ENCODE data around the gene FGF9.

The FGF9 gene

DNA sequence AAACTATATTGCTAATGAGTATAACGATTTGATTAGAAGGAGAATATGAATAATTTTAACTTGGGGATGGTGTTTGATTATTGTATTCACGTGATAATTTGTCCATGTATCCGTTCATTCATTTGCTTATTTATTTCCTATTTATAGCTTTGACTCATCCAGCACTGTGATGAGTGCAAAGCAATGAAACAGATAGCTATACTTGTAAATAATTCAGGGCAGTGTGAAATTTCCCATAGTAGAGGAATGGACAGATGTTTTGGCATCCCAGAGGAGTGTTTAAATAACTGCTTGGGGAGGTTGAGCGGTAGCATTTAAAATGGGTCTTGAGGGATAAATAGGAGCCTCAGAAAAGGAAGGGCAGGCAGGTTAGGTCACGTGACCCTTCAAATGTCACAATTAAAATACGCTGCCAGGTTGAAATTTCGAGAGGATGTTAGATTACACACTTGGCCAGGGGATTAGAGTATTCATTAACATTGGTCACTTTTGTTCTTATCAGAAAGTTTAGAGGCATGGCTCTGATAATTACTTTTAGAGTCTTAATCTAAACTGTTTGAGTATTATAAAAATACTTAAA, 14.7 kb downstream of the FGF9 start:
- Mint-ChIP-seq H3K4me1 (ENCODE audit: low read depth) (peaks cover 10% of the 10 kb centered on the region), H3K4me3 (no peak overlapping the region), H3K36me3 (ENCODE audit: low read depth) (no peaks in the 10 kb centered on the region), H3K27ac (no peak overlapping the region), H3K27me3 (ENCODE audit: low read depth) (peaks cover 17% of the 10 kb centered on the region), H3K9me3 (no peaks in the 10 kb centered on the region)
- no peak for DNase-seq (ENCODE audit: low spot score)

DNA sequence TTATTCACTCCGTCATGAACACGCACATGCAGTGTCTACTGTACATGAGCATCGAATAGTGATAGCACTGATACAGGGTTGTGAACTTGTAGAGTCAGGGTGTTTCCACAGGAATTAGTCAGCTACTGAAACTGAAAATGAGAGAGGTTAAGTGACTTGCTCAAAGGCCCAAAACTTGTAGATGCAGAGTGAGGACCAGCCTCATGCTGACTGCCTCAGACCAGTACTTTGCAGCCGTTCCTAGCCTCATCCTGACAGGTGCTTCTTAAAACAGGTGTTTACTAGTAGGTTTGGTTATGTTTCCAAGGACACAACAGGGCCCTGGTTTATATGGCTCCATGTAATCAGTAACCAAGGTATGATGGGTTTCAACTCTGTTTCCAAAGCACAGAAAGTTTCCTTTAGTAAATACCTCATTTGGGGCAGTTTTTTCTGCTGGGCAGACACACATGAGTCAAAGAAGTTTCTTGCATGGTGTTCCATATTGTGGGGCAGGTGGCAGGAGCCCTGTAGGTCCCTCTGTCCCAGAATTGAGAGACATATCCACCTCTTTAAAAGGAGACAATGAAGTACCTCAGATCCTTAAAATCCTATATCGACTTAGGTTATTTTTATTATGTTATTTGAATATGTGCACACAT, 16.0 kb downstream of the FGF9 start:
- DNase-seq (ENCODE audit: low spot score) = peak; percentile 23
- no peak overlapping the region for H3K4me3 Mint-ChIP-seq
- no peak overlapping the region for H3K27ac Mint-ChIP-seq
- H3K9me3 Mint-ChIP-seq = no peaks in the 10 kb centered on the region
- peaks cover 13% of the 10 kb centered on the region for H3K27me3 Mint-ChIP-seq (ENCODE audit: low read depth)
- peaks cover 10% of the 10 kb centered on the region for H3K4me1 Mint-ChIP-seq (ENCODE audit: low read depth)
- no peaks in the 10 kb centered on the region for H3K36me3 Mint-ChIP-seq (ENCODE audit: low read depth)

GRCh38 chr13:21688056-21688455, 17.2 kb downstream of the FGF9 start:
- peaks cover 10% of the 10 kb centered on the region for H3K4me1 Mint-ChIP-seq (ENCODE audit: low read depth)
- H3K4me3 Mint-ChIP-seq = no peak overlapping the region
- no peak overlapping the region for H3K27ac Mint-ChIP-seq
- no peak for DNase-seq (ENCODE audit: low spot score)
- H3K9me3 Mint-ChIP-seq = no peaks in the 10 kb centered on the region
- H3K27me3 Mint-ChIP-seq (ENCODE audit: low read depth) = peaks cover 12% of the 10 kb centered on the region
- no peaks in the 10 kb centered on the region for H3K36me3 Mint-ChIP-seq (ENCODE audit: low read depth)

GRCh38 chr13:21689097-21689496, 18.2 kb downstream of the FGF9 start:
- no peak overlapping the region for H3K27ac Mint-ChIP-seq
- no peaks in the 10 kb centered on the region for H3K36me3 Mint-ChIP-seq (ENCODE audit: low read depth)
- H3K4me3 Mint-ChIP-seq = no peak overlapping the region
- peaks cover 9% of the 10 kb centered on the region for H3K27me3 Mint-ChIP-seq (ENCODE audit: low read depth)
- DNase-seq (ENCODE audit: low spot score) = no peak
- peaks cover 10% of the 10 kb centered on the region for H3K4me1 Mint-ChIP-seq (ENCODE audit: low read depth)
- H3K9me3 Mint-ChIP-seq = no peaks in the 10 kb centered on the region

DNA sequence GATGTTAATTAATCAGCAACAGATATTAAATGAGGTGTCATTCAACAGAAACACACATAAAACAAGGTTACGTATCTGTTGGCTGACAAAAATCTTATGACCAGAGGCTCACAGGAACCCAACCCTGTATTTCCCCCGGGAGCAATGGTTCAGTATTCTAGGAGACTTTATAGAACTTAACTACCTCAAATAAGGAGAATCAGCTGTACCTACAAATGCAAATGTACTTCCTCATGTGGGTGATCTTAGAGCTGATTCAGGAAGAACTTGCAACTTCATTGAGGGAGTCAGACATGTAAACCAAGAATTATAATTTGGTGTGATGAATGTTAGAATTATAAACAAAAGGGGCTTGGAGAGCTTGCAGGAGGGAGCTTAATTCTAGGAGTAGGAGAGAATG, 20.1 kb downstream of the FGF9 start:
- H3K36me3 Mint-ChIP-seq (ENCODE audit: low read depth) = no peaks in the 10 kb centered on the region
- no peaks in the 10 kb centered on the region for H3K9me3 Mint-ChIP-seq
- DNase-seq (ENCODE audit: low spot score) = no peak
- H3K4me3 Mint-ChIP-seq = no peak overlapping the region
- H3K4me1 Mint-ChIP-seq (ENCODE audit: low read depth) = peaks cover 10% of the 10 kb centered on the region
- no peak overlapping the region for H3K27ac Mint-ChIP-seq
- peaks cover 10% of the 10 kb centered on the region for H3K27me3 Mint-ChIP-seq (ENCODE audit: low read depth)

- H3K4me1 Mint-ChIP-seq (ENCODE audit: low read depth) = peaks cover 8% of the 10 kb centered on the region
- no peak for DNase-seq (ENCODE audit: low spot score)
- no peaks in the 10 kb centered on the region for H3K36me3 Mint-ChIP-seq (ENCODE audit: low read depth)
- H3K27me3 Mint-ChIP-seq (ENCODE audit: low read depth) = peaks cover 10% of the 10 kb centered on the region
- H3K27ac Mint-ChIP-seq = no peak overlapping the region
- no peaks in the 10 kb centered on the region for H3K9me3 Mint-ChIP-seq
- no peak overlapping the region for H3K4me3 Mint-ChIP-seq
These were observed 20.6 kb downstream of the FGF9 start for GRCh38 chr13:21691500-21691899.

DNA sequence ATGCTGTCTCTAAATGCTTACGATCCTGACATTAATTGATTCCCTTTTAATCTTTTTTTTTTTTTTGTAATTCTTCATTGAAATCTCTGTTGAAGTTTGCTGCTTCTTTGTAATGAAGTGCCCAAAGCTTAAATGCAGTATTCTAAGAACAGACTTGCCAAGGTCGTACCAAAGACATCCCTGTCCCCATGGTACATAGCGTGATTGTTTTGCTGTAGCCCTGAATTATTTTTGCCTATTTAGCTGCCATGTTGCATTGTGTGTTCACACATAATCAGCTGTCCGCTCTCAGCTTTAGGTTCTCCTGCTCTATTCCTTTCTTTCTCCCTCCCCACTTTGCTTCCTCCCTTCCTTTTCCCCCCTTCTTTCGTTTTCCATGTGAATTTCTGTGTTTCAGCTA, 21.1 kb downstream of the FGF9 start:
- Mint-ChIP-seq H3K27ac (no peak overlapping the region), H3K9me3 (no peaks in the 10 kb centered on the region), H3K36me3 (ENCODE audit: low read depth) (no peaks in the 10 kb centered on the region), H3K4me3 (no peak overlapping the region), H3K4me1 (ENCODE audit: low read depth) (peaks cover 4% of the 10 kb centered on the region), H3K27me3 (ENCODE audit: low read depth) (peaks cover 10% of the 10 kb centered on the region)
- DNase-seq (ENCODE audit: low spot score) = no peak

DNA sequence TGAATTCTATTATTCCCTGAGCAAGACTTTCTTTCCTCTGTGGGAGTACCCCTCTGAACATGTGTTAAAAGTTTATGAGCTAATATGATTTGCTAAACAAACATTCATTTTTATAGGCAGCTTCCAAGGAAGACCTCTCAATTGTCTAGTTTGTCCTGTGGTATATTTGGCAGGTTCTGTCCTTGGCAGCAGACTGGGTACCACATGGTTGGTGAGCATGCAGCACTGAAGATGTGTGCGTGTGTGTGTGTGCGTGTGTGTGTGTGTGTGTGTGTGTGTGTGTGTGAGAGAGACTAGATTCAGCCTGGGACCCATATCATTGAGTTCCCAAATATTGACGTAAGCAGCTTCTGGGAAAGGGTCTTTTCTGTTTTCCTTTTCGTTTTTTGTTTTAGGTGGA, 24.0 kb downstream of the FGF9 start:
- H3K4me3 Mint-ChIP-seq = no peak overlapping the region
- H3K4me1 Mint-ChIP-seq (ENCODE audit: low read depth) = no peaks in the 10 kb centered on the region
- no peaks in the 10 kb centered on the region for H3K36me3 Mint-ChIP-seq (ENCODE audit: low read depth)
- no peaks in the 10 kb centered on the region for H3K9me3 Mint-ChIP-seq
- DNase-seq (ENCODE audit: low spot score) = no peak
- H3K27ac Mint-ChIP-seq = no peak overlapping the region
- H3K27me3 Mint-ChIP-seq (ENCODE audit: low read depth) = peaks cover 15% of the 10 kb centered on the region

DNA sequence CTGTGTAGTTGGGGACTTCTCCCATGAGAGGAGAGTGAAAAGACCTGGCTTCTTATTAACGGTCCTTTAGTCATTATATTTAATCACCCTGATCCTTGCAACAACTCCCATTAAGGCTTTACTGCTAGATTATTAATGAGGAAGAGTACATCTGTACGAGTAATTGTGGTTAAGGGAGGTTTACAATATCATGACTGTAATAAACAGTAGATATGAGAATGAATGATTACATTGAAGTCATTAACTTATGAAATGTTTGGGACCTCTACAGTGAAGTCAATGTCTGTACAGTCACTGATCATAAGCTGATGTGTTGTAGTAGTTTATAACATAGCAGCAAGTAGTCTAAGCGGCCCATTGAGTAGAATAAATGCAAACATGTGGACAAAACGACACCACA, 24.7 kb downstream of the FGF9 start:
- no peaks in the 10 kb centered on the region for H3K36me3 Mint-ChIP-seq (ENCODE audit: low read depth)
- no peaks in the 10 kb centered on the region for H3K9me3 Mint-ChIP-seq
- DNase-seq (ENCODE audit: low spot score) = no peak
- H3K27ac Mint-ChIP-seq = no peak overlapping the region
- no peaks in the 10 kb centered on the region for H3K4me1 Mint-ChIP-seq (ENCODE audit: low read depth)
- no peak overlapping the region for H3K4me3 Mint-ChIP-seq
- H3K27me3 Mint-ChIP-seq (ENCODE audit: low read depth) = peaks cover 12% of the 10 kb centered on the region

DNA sequence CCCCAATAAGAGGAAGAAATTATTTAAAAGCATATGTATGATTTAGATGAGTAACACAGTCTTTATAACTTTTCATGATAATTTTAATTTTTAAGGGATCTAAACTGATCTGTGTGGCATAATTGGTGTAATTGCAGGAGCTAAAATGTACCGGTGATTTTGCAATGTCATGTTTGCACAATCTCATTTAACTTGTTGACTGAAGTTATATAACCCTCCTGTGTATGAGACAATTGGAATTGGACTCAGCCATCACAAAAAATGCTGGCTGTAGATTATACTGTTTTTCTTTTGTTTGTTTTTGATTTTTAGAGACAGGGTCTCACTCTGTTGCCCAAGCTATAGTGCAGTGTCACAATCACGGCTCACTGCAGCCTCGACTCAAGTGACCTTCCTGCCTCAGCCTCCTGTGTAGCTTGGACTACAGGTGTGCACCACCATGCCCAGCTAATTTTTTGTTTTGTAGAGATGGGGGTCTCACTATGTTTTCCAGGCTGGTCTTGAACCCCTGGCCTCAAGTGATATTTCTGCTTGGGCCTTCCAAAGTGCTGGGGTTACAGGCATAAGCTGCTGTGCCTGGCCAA, 26.1 kb downstream of the FGF9 start:
- Mint-ChIP-seq H3K27ac (no peak overlapping the region), H3K4me3 (no peak overlapping the region), H3K9me3 (no peaks in the 10 kb centered on the region), H3K4me1 (ENCODE audit: low read depth) (no peaks in the 10 kb centered on the region), H3K27me3 (ENCODE audit: low read depth) (peaks cover 12% of the 10 kb centered on the region), H3K36me3 (ENCODE audit: low read depth) (no peaks in the 10 kb centered on the region)
- no peak for DNase-seq (ENCODE audit: low spot score)

DNA sequence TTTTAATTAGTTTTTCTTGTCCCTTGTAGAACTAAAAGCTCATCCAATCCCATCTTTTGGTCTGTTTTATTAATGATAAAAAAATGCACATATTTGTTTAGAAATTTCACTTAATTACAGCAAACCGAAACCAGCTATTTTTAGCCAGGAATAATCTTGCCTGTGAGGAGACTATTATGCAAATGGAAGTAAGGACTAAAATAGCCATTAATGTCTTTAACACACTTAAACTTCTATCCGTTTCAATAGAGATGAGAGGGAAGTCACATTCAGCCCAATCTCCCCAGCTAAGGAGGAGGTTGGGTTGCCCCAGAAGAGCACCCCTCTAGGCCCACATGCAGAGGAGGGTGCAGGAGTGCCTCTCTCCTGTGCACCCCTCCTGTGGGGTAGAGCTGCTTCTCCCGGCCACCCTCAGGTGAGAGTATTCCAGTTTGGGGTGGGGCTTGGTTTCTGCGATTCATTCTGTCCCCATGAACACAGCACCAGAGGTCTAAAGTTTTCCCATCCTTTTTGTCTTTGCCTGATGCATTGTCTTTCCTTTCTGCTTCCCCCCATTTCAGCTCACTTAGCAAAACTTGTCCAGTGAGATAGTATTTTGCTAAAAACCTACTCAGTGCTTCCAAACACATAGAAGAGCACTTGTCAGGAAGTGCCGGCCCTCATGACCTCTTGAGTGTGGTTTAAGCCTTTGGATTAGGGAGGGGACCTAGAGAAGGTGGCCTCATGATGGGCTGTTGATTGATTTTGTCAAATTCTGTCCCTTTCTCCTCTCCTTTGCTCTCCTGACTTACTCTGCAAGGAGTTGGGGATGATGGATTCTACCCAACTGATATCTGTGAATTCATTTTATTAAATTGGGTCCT, 28.2 kb downstream of the FGF9 start:
- no peak for DNase-seq (ENCODE audit: low spot score)
- H3K9me3 Mint-ChIP-seq = no peaks in the 10 kb centered on the region
- no peak overlapping the region for H3K4me3 Mint-ChIP-seq
- H3K27me3 Mint-ChIP-seq (ENCODE audit: low read depth) = peaks cover 12% of the 10 kb centered on the region
- no peaks in the 10 kb centered on the region for H3K4me1 Mint-ChIP-seq (ENCODE audit: low read depth)
- H3K36me3 Mint-ChIP-seq (ENCODE audit: low read depth) = no peaks in the 10 kb centered on the region
- H3K27ac Mint-ChIP-seq = no peak overlapping the region

- no peaks in the 10 kb centered on the region for H3K36me3 Mint-ChIP-seq (ENCODE audit: low read depth)
- H3K9me3 Mint-ChIP-seq = no peaks in the 10 kb centered on the region
- H3K4me3 Mint-ChIP-seq = no peak overlapping the region
- no peaks in the 10 kb centered on the region for H3K4me1 Mint-ChIP-seq (ENCODE audit: low read depth)
- no peak overlapping the region for H3K27ac Mint-ChIP-seq
- no peak for DNase-seq (ENCODE audit: low spot score)
- H3K27me3 Mint-ChIP-seq (ENCODE audit: low read depth) = peaks cover 8% of the 10 kb centered on the region
These were observed 30.6 kb downstream of the FGF9 start for GRCh38 chr13:21701460-21701859.

GRCh38 chr13:21703846-21704245, 33.0 kb downstream of the FGF9 start:
- Mint-ChIP-seq H3K36me3 (ENCODE audit: low read depth) (no peaks in the 10 kb centered on the region), H3K27ac (no peak overlapping the region), H3K27me3 (ENCODE audit: low read depth) (peaks cover 9% of the 10 kb centered on the region), H3K4me3 (no peak overlapping the region), H3K9me3 (no peaks in the 10 kb centered on the region), H3K4me1 (ENCODE audit: low read depth) (no peaks in the 10 kb centered on the region)
- DNase-seq (ENCODE audit: low spot score) = no peak

DNA sequence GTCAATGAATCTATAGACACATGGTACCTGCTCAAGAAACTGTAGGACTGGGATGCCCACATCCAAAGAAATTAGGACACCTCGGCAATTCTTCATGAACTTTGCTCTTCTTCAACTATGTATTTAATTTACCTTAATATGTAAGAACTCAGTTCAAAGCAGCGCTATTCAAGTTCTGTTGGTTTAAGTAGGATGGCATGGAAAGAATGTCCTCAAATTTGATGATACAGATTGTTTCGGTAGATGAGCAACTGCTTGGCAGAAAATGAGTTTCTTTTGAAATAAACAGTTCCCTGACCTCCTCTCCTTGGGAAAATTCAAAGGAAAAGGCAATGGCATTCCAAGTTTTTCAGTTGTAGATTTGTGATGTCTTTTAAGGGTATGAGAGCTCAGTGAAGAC, 36.7 kb downstream of the FGF9 start:
- H3K27me3 Mint-ChIP-seq (ENCODE audit: low read depth) = peaks cover 6% of the 10 kb centered on the region
- no peaks in the 10 kb centered on the region for H3K36me3 Mint-ChIP-seq (ENCODE audit: low read depth)
- H3K4me3 Mint-ChIP-seq = no peak overlapping the region
- no peaks in the 10 kb centered on the region for H3K4me1 Mint-ChIP-seq (ENCODE audit: low read depth)
- DNase-seq (ENCODE audit: low spot score) = no peak
- no peak overlapping the region for H3K27ac Mint-ChIP-seq
- peaks cover 9% of the 10 kb centered on the region for H3K9me3 Mint-ChIP-seq
